T1000 (cell line): ENCODE results near the gene TREM1.

Experiments
- DNase-seq: peaks from one replicate; lab custom pipeline; 2025; ENCODE audit warnings: mixed read lengths; lab: John Stamatoyannopoulos, UW

TREM1 gene

GRCh38 chr6:41286544-41287346, at the start of gene TREM1:
Gene TREM1, minus strand, starts transcription at chr6:41286682. Its CDS starts 27 bp downstream, at chr6:41286655.
- no peak for DNase-seq

GRCh38 chr6:41335943-41336342, 49.5 kb upstream of the TREM1 start:
- DNase-seq, result no peak

GRCh38 chr6:41335296-41335695, 48.8 kb upstream of the TREM1 start, which contains the start of gene NCR2:
Gene NCR2, plus strand, starts transcription at chr6:41335608. Its CDS starts 269 bp downstream, at chr6:41335877.
- no peak for DNase-seq

GRCh38 chr6:41334482-41335040, 48.1 kb upstream of the TREM1 start:
- DNase-seq, result no peak

GRCh38 chr6:41332842-41333736, 46.6 kb upstream of the TREM1 start:
- DNase-seq, result no peak

- DNase-seq, result no peak
Measured at GRCh38 chr6:41332241-41332640, 45.8 kb upstream of the TREM1 start.

GRCh38 chr6:41331401-41332150, 45.1 kb upstream of the TREM1 start:
- DNase-seq, result no peak

GRCh38 chr6:41327177-41327576, 40.7 kb upstream of the TREM1 start:
- no peak for DNase-seq

- no peak for DNase-seq
Measured at GRCh38 chr6:41326092-41326491, 39.6 kb upstream of the TREM1 start.

- no peak for DNase-seq
Measured at GRCh38 chr6:41325446-41326066, 39.1 kb upstream of the TREM1 start.

- no peak for DNase-seq
Measured at GRCh38 chr6:41321183-41321582, 34.7 kb upstream of the TREM1 start.

GRCh38 chr6:41318654-41319565, 32.4 kb upstream of the TREM1 start:
- no peak for DNase-seq

GRCh38 chr6:41318261-41318653, 31.8 kb upstream of the TREM1 start:
- no peak for DNase-seq

GRCh38 chr6:41315943-41316620, 29.6 kb upstream of the TREM1 start:
- no peak for DNase-seq

- DNase-seq, result no peak
Measured at GRCh38 chr6:41315203-41315602, 28.7 kb upstream of the TREM1 start.

GRCh38 chr6:41306187-41306854, 19.8 kb upstream of the TREM1 start:
- DNase-seq, result no peak

- no peak for DNase-seq
Measured at GRCh38 chr6:41302638-41303037, 16.2 kb upstream of the TREM1 start.

GRCh38 chr6:41298785-41299502, 12.5 kb upstream of the TREM1 start:
- no peak for DNase-seq
